PC-3 (cell line): ENCODE results near the gene CCDC86.

Source experiments
- CTCF ChIP-seq: fragments of 300-600 bp; sonication (generic); conservative IDR thresholded peaks from 2 replicates; pipeline ENCODE4 v1.5.1; 2017; ENCODE audit warnings: antibody characterized with exemption, low read depth, mild to moderate bottlenecking, low read length
- EZH2 ChIP-seq: fragments of 300-600 bp; sonication (generic); IDR thresholded peaks from one replicate; pipeline ENCODE4 v1.6.1; 2017; ENCODE audit warnings: antibody characterized with exemption, mild to moderate bottlenecking, low read length; ENCODE audit not compliant: unreplicated experiment
- EZH2phosphoT487 ChIP-seq: fragments of 300-600 bp; sonication (generic); IDR thresholded peaks from 2 replicates; pipeline ENCODE4 v1.6.1; 2018; ENCODE audit warnings: mild to moderate bottlenecking, antibody characterized with exemption, low read length, borderline replicate concordance

GRCh38 chr11:60831143-60831500, 10.8 kb upstream of the CCDC86 start:
- TF ChIP-seq CTCF (peak; percentile 100), EZH2 (no peak), EZH2phosphoT487 (no peak)
